OCI-M2 (cell line): ENCODE results near the gene AXDND1.

ENCODE experiments used
- DNase-seq: peaks from one replicate; lab custom pipeline; 2025; ENCODE audit not compliant: unreplicated experiment; lab: John Stamatoyannopoulos, UW

The AXDND1 gene

GRCh38 chr1:179550746-179551682 is 185.2 kb downstream of the AXDND1 start:
- no peak for DNase-seq

- DNase-seq: no peak
Observed at GRCh38 chr1:179554427-179554826, 188.7 kb downstream of the AXDND1 start.

- no peak for DNase-seq
Observed at GRCh38 chr1:179558078-179558477, 192.3 kb downstream of the AXDND1 start.

GRCh38 chr1:179575497-179576314 is 209.9 kb downstream of the AXDND1 start, which contains the start of gene NPHS2:
Gene NPHS2 (minus strand): TSS chr1:179575948. CDS start chr1:179575864, 84 bp downstream.
- DNase-seq: no peak

- DNase-seq: no peak
Observed at GRCh38 chr1:179576509-179576908, 210.7 kb downstream of the AXDND1 start.

GRCh38 chr1:179583771-179584320 is 218.1 kb downstream of the AXDND1 start:
- no peak for DNase-seq

- DNase-seq: no peak
Observed at GRCh38 chr1:179586107-179586823, 220.5 kb downstream of the AXDND1 start.

- no peak for DNase-seq
Observed at GRCh38 chr1:179587336-179587735, 221.6 kb downstream of the AXDND1 start.

GRCh38 chr1:179588425-179589024 is 222.8 kb downstream of the AXDND1 start:
- no peak for DNase-seq

- DNase-seq: no peak
Observed at GRCh38 chr1:179589509-179589908, 223.7 kb downstream of the AXDND1 start.

GRCh38 chr1:179590671-179591070 is 224.9 kb downstream of the AXDND1 start:
- DNase-seq: no peak

- DNase-seq: no peak
Observed at GRCh38 chr1:179591253-179591591, 225.5 kb downstream of the AXDND1 start.

- DNase-seq: no peak
Observed at GRCh38 chr1:179591592-179592580, 226.1 kb downstream of the AXDND1 start, which contains the start of gene TDRD5. Gene TDRD5 (plus strand): TSS chr1:179591832. CDS start chr1:179592616, 784 bp downstream.

- DNase-seq: no peak
Observed at GRCh38 chr1:179598631-179599030, 232.9 kb downstream of the AXDND1 start.

- no peak for DNase-seq
Observed at GRCh38 chr1:179599623-179600249, 234.0 kb downstream of the AXDND1 start.

- DNase-seq: no peak
Observed at GRCh38 chr1:179601093-179601492, 235.3 kb downstream of the AXDND1 start.
